SK-N-SH (cell line): Measurements from ENCODE around the gene EEF1AKMT3. TPM values are rescaled to one million over a fixed set of nuclear protein-coding genes. Genes with fewer than 3 reads are reported as not detected.

Source experiments
- CTCF ChIA-PET: fragments of 300-600, 350-600 bp; formaldehyde crosslinking; extraction: SDS; loops from one replicate; lab custom pipeline; 2021; lab: Yijun Ruan, JAX
- POLR2A ChIA-PET: fragments of 350-600 bp; sonication (Branson Sonifier 250); formaldehyde crosslinking; extraction: SDS; loops from one replicate; lab custom pipeline; 2020; ENCODE audit warnings: antibody characterized with exemption, inconsistent platforms; lab: Yijun Ruan, JAX
- DNase-seq: peaks from one replicate; pipeline ENCODE4 v3.0.0; 2012
- H2AFZ ChIP-seq: fragments of 200-600 bp; sonication (generic); 2 replicates; pipeline ENCODE4 v1.8.1; 2016; ENCODE audit warnings: antibody characterized with exemption, mild to moderate bottlenecking, low read depth
- H3F3A ChIP-seq: fragments of 200-600 bp; sonication (generic); replicated peaks from 2 replicates; pipeline ENCODE3; 2016; ENCODE audit warnings: antibody characterized with exemption, mild to moderate bottlenecking; ENCODE audit not compliant: insufficient read depth
- H3K27ac ChIP-seq, 2 experiments: fragments of 200-500 bp in 1 of 2; fragments of 200-600 bp in 1 of 2; sonication (Bioruptor generic) in 1 of 2; sonication (generic), shearing (Covaris generic) in 1 of 2; 2 replicates each; pipeline versions ENCODE4 v1.5.1 to v1.6.1; 2014 to 2016; ENCODE audit warnings: low read depth in 2 of 2, inconsistent platforms in 1 of 2, low read length in 1 of 2, mild to moderate bottlenecking in 1 of 2, mixed read lengths in 1 of 2
- H3K27me3 ChIP-seq: fragments of 200-600 bp; sonication (generic), shearing (Covaris generic); 2 replicates; pipeline ENCODE4 v1.6.1; 2016; ENCODE audit warnings: mixed run types; ENCODE audit not compliant: insufficient read depth
- H3K36me3 ChIP-seq, 2 experiments: fragments of 200-500 bp in 1 of 2; fragments of 200-600 bp in 1 of 2; sonication (Bioruptor generic) in 1 of 2; sonication (generic) in 1 of 2; replicated peaks in 1 of 2; 2 replicates each; pipeline versions ENCODE3 to v1.5.1; 2014 to 2016; ENCODE audit warnings: low read length in 1 of 2, mild to moderate bottlenecking in 1 of 2; ENCODE audit not compliant: insufficient read depth in 2 of 2, control insufficient read depth in 1 of 2
- H3K4me1 ChIP-seq, 2 experiments: fragments of 200-500 bp in 1 of 2; fragments of 200-600 bp in 1 of 2; sonication (Bioruptor generic) in 1 of 2; sonication (generic), shearing (Covaris generic) in 1 of 2; 2 replicates each; pipeline versions ENCODE4 v1.5.1 to v1.6.1; 2014 to 2016; ENCODE audit warnings: low read depth in 1 of 2, low read length in 1 of 2, mixed run types in 1 of 2; ENCODE audit not compliant: insufficient read depth in 2 of 2, control insufficient read depth in 1 of 2
- H3K4me2 ChIP-seq: fragments of 200-600 bp; sonication (generic), shearing (Covaris generic); 2 replicates; pipeline ENCODE4 v1.6.1; 2017; ENCODE audit warnings: mixed run types
- H3K4me3 ChIP-seq, 2 experiments: fragments of 200-500 bp in 1 of 2; fragments of 200-600 bp in 1 of 2; sonication (Bioruptor generic) in 1 of 2; sonication (generic), shearing (Covaris generic) in 1 of 2; 2 replicates each; pipeline versions ENCODE4 v1.5.1 to v1.8.1; 2014 to 2016; ENCODE audit warnings: low read depth in 2 of 2, inconsistent platforms in 1 of 2, low read length in 1 of 2, mild to moderate bottlenecking in 1 of 2, mixed read lengths in 1 of 2, moderate library complexity in 1 of 2
- H3K79me2 ChIP-seq: fragments of 200-600 bp; sonication (generic); 2 replicates; pipeline ENCODE4 v1.8.1; 2017; ENCODE audit warnings: mild to moderate bottlenecking; ENCODE audit not compliant: insufficient read depth
- H3K9ac ChIP-seq: fragments of 200-600 bp; sonication (generic); 2 replicates; pipeline ENCODE4 v1.6.1; 2017; ENCODE audit warnings: mixed run types
- H3K9me2 ChIP-seq: fragments of 200-600 bp; sonication (generic); 2 replicates; pipeline ENCODE4 v1.6.1; 2017; ENCODE audit warnings: mixed run types
- H3K9me3 ChIP-seq: fragments of 200-600 bp; sonication (generic); 2 replicates; pipeline ENCODE4 v1.6.1; 2017; ENCODE audit warnings: mixed run types, mild to moderate bottlenecking, moderate library complexity
- H4K20me1 ChIP-seq: fragments of 200-600 bp; sonication (generic); 2 replicates; pipeline ENCODE4 v1.6.1; 2017; ENCODE audit warnings: mild to moderate bottlenecking, mixed run types; ENCODE audit not compliant: insufficient read depth
- CHD2 ChIP-seq: fragments of 150-350 bp; IDR thresholded peaks from 2 replicates; pipeline ENCODE4 v1.6.1; 2018; ENCODE audit warnings: low read length; ENCODE audit not compliant: partially characterized antibody
- CTCF ChIP-seq: fragments of 200-600 bp; sonication (generic); IDR thresholded peaks from 2 replicates; pipeline ENCODE4 v1.6.1; 2017; ENCODE audit warnings: antibody characterized with exemption, mild to moderate bottlenecking, moderate library complexity
- EP300 ChIP-seq, 2 experiments: IDR thresholded peaks; 2 replicates each; pipeline versions ENCODE4 v1.4.0 to v1.6.1; 2012; ENCODE audit warnings: borderline replicate concordance in 1 of 2, low read depth in 1 of 2, low read length in 1 of 2
- EZH2phosphoT487 ChIP-seq: fragments of 200-600 bp; sonication (generic); IDR thresholded peaks from 2 replicates; pipeline ENCODE4 v1.6.1; 2017; ENCODE audit warnings: low read depth, mixed run types, mild to moderate bottlenecking, antibody characterized with exemption, moderate library complexity, borderline replicate concordance
- FOSL2 ChIP-seq: IDR thresholded peaks from 2 replicates; pipeline ENCODE4 v1.4.0; 2012; ENCODE audit warnings: low read depth, mild to moderate bottlenecking, moderate library complexity, borderline replicate concordance
- GATA2 ChIP-seq: sonication (generic); formaldehyde crosslinking; IDR thresholded peaks from 2 replicates; pipeline ENCODE4 v1.5.0; 2020; ENCODE audit warnings: mild to moderate bottlenecking, missing genetic modification reagents
- IRF3 ChIP-seq: fragments of 150-350 bp; IDR thresholded peaks from 2 replicates; pipeline ENCODE4 v1.6.1; 2016; ENCODE audit warnings: mild to moderate bottlenecking, low read depth, low read length
- MEF2A ChIP-seq: IDR thresholded peaks from 2 replicates; pipeline ENCODE4 v1.4.0; 2012; ENCODE audit warnings: low read depth, borderline replicate concordance
- NRF1 ChIP-seq: IDR thresholded peaks from 2 replicates; pipeline ENCODE4 v1.6.1; 2012; ENCODE audit warnings: low read depth, mild to moderate bottlenecking, low read length
- POLR2AphosphoS5 ChIP-seq: IDR thresholded peaks from 2 replicates; pipeline ENCODE4 v1.6.1; 2012; ENCODE audit warnings: low read depth, low read length
- RFX5 ChIP-seq: IDR thresholded peaks from 2 replicates; pipeline ENCODE4 v1.6.1; 2012; ENCODE audit warnings: mild to moderate bottlenecking, improper control_type of control experiment, low read length
- SMC3 ChIP-seq: IDR thresholded peaks from 2 replicates; pipeline ENCODE4 v1.6.1; 2012; ENCODE audit warnings: low read depth, low read length, improper control_type of control experiment
- TCF12 ChIP-seq: IDR thresholded peaks from 2 replicates; pipeline ENCODE4 v1.4.0; 2012
- USF1 ChIP-seq: IDR thresholded peaks from 2 replicates; pipeline ENCODE4 v1.4.0; 2012; ENCODE audit warnings: low read depth, borderline replicate concordance
- USF2 ChIP-seq: fragments of 150-350 bp; IDR thresholded peaks from 2 replicates; pipeline ENCODE4 v1.6.1; 2017; ENCODE audit warnings: antibody characterized with exemption, low read length, low read depth, borderline replicate concordance
- WGBS: methylation state at CpG from one replicate; pipeline ENCODE4 v1.1.6; 2017; ENCODE audit warnings: low lambda C conversion rate; 5-methylcytosine and 5-hydroxymethylcytosine counted together
- polyA plus RNA-seq, 3 experiments: library from polyadenylated mRNA; depleted of rRNA; stranded (reverse); fragments of >200 nt; gene quantifications; 2 replicates each; pipeline ENCODE4 v1.2.3, GENCODE V29; 2012

Gene EEF1AKMT3
- polyA plus RNA-seq, 1 of the 3 experiments (the other 2 are of a cell fraction): 10.3 TPM

- Histone ChIP-seq H3K9ac (no peak overlapping the region), H3K27ac (no peak overlapping the region), H3K4me2 (no peak overlapping the region), H2AFZ (no peak overlapping the region), H3K27me3 (no peaks in the 10 kb centered on the region; the same call in 1 of the 2 replicates), H3K79me2 (no peaks in the 10 kb centered on the region), H3F3A (peaks cover 10% of the 10 kb centered on the region), H3K9me2 (no peaks in the 10 kb centered on the region), H3K4me3 (no peak overlapping the region), H3K36me3 (peaks cover 5 to 15% of the 10 kb centered on the region in 2 experiments), H4K20me1 (peaks cover 7% of the 10 kb centered on the region), H3K4me1 (peaks cover 0 to 24% of the 10 kb centered on the region in 2 experiments; a peak in 1 of 4 replicates), H3K9me3 (no peaks in the 10 kb centered on the region)
- TF ChIP-seq POLR2AphosphoS5 (no peak), MEF2A (no peak), IRF3 (no peak), USF2 (no peak), SMC3 (no peak), USF1 (no peak), RFX5 (no peak), FOSL2 (no peak), CHD2 (no peak), TCF12 (no peak), GATA2 (CRISPR knock-in tag) (no peak), NRF1 (no peak), EP300 (IDR thresholded peaks at IDR 0.05; ENCODE audit: borderline replicate concordance in 1 of 2, low read depth in 1 of 2, low read length in 1 of 2) (no peak), CTCF (no peak), EZH2phosphoT487 (no peak)
- CTCF ChIA-PET: interaction anchor here (0.9 to 1.3 kb wide), 5 partner anchors 8 to 550 kb away, joined by 3 to 5 read pairs (median 3); partner anchors contain the start of gene MARCHF9
- POLR2A ChIA-PET: interaction anchor here (0.7 kb wide), 1 partner anchor 8 kb away, joined by 5 read pairs; the partner anchor contains the start of genes EEF1AKMT3 and METTL1
- WGBS: 84% methylated on average over 6 of the region's 6 CpGs
- no peak for DNase-seq
These were observed 8.3 kb upstream of the EEF1AKMT3 start for GRCh38 chr12:57763881-57764661.
